Measurements from ENCODE around the gene CC2D2A. TPM values are rescaled to one million over a fixed set of nuclear protein-coding genes. Genes with fewer than 3 reads are reported as not detected.

Gene CC2D2A
- total RNA-seq, 2 donors from 2014 or later, result 2.6 to 8.3 TPM

DNA sequence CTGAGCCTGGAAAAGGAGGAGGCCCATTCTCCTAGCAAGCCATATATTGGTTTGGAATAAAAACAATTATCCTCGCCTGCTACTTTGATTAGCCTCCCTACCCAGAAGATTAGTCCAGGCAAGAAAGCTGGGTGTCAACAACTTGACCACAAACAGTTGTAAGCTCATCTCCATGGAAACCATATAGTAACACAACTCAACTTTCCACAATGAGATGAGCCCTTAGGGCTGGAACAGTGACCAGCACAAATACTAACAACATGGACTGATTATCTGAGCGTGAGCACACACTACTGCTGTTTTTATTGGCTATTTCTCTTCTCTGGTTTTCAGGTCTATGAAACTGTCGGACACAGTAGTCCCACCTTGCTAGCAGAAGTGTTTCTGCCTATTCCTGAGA is 80.8 kb downstream of the CC2D2A start:
- no peak for DNase-seq
- H3K27me3 ChIP-seq, result no peaks in the 10 kb centered on the region
- H3K27ac ChIP-seq, result no peak overlapping the region
- TF ChIP-seq, protein P1, sequence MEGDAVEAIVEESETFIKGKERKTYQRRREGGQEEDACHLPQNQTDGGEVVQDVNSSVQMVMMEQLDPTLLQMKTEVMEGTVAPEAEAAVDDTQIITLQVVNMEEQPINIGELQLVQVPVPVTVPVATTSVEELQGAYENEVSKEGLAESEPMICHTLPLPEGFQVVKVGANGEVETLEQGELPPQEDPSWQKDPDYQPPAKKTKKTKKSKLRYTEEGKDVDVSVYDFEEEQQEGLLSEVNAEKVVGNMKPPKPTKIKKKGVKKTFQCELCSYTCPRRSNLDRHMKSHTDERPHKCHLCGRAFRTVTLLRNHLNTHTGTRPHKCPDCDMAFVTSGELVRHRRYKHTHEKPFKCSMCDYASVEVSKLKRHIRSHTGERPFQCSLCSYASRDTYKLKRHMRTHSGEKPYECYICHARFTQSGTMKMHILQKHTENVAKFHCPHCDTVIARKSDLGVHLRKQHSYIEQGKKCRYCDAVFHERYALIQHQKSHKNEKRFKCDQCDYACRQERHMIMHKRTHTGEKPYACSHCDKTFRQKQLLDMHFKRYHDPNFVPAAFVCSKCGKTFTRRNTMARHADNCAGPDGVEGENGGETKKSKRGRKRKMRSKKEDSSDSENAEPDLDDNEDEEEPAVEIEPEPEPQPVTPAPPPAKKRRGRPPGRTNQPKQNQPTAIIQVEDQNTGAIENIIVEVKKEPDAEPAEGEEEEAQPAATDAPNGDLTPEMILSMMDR (IDR thresholded peaks at IDR 0.05), result no peak
- H3K9me3 ChIP-seq, result no peaks in the 10 kb centered on the region
- intact Hi-C loops (cut with DNase I), result no loop called here
- H3K4me3 ChIP-seq, result no peak overlapping the region
- no peaks in the 10 kb centered on the region for H3K4me1 ChIP-seq
- H3K36me3 ChIP-seq, result no peaks in the 10 kb centered on the region
- H3K9ac ChIP-seq (ENCODE audit: low read depth in 2 of 2, low read length in 2 of 2), result no peak overlapping the region

DNA sequence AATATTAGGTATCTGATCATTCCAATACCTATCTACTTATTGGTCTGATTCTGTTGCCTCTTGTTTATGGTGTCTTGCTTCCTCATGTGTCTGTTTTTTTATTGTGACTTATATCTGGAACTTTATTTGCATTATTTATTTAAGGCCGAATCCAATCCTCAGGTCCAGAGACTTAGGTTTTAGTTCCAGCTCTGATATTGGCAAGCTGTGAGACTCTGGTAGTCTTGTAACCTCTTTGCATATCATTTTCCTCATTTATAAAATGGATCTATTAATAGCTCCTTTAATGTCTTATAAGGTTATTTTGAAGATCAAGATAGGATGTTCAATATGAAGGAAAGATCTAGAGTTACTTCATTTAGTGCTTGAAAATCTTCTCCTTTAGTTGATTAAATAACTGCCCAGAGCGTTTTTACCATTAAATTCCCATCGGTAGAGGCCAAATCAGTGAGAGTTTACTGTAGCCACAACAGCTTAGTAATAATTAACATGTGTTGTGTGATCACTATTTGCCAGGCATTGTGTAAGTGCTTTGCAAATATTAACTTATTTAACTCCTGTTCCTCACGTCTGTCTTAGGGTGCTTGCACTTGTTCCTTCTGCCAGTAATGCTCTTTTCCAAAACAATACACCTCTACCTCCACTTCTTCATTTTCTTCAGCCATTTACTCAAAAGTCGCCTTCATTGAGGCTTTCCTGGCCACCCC is 82.2 kb downstream of the CC2D2A start:
- Histone ChIP-seq H3K27ac (no peak overlapping the region), H3K9me3 (no peaks in the 10 kb centered on the region), H3K4me1 (no peaks in the 10 kb centered on the region), H3K36me3 (no peaks in the 10 kb centered on the region), H3K4me3 (no peak overlapping the region), H3K27me3 (no peaks in the 10 kb centered on the region), H3K9ac (ENCODE audit: low read depth in 2 of 2, low read length in 2 of 2) (no peak overlapping the region)
- no peak for DNase-seq
- intact Hi-C loops (cut with DNase I), result no loop called here
- TF ChIP-seq, protein P1 (IDR thresholded peaks at IDR 0.05), result no peak

DNA sequence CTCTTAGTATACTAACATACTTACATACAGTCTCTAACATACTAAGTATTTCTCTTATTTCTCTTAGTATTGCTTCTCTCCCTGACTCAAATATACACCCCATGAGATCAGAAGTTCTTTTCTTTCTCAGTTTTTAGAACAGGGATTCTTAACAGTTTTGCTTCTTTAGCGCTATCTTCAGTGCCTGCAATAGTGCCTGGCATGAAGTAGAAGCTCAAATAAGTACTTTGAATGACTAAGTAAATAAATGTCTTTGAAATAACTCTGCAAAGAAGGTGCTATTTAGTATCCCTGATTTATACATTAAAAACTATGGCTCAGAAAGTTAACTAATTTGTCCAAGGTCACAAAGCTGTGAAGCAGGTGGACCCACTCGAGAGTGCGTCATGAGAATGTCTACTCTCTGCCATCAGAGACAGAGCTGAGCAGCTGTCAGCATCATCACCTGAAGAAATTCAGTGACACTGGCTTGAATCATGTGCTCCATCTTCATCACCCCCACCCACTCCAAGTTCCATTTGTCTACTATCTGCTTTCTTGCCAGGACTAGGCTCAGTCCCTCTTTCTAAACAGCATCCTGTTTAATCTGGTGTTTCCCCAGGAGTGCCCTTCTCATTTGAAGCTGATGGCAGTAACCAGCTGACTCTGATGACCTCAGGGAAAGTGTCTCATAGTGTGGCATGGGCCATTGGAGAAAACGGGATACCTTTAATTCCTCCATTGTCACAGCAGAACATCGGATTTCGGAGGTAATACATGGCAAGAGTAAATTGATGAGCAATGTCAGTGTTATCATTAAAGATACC is 83.1 kb downstream of the CC2D2A start:
- intact Hi-C loops (cut with DNase I), result no loop called here
- TF ChIP-seq, protein P1 (IDR thresholded peaks at IDR 0.05), result no peak
- no peak for DNase-seq
- no peaks in the 10 kb centered on the region for H3K9me3 ChIP-seq
- H3K4me1 ChIP-seq, result no peaks in the 10 kb centered on the region
- no peaks in the 10 kb centered on the region for H3K27me3 ChIP-seq
- H3K9ac ChIP-seq (ENCODE audit: low read depth in 2 of 2, low read length in 2 of 2), result no peak overlapping the region
- no peak overlapping the region for H3K4me3 ChIP-seq
- no peaks in the 10 kb centered on the region for H3K36me3 ChIP-seq
- no peak overlapping the region for H3K27ac ChIP-seq

DNA sequence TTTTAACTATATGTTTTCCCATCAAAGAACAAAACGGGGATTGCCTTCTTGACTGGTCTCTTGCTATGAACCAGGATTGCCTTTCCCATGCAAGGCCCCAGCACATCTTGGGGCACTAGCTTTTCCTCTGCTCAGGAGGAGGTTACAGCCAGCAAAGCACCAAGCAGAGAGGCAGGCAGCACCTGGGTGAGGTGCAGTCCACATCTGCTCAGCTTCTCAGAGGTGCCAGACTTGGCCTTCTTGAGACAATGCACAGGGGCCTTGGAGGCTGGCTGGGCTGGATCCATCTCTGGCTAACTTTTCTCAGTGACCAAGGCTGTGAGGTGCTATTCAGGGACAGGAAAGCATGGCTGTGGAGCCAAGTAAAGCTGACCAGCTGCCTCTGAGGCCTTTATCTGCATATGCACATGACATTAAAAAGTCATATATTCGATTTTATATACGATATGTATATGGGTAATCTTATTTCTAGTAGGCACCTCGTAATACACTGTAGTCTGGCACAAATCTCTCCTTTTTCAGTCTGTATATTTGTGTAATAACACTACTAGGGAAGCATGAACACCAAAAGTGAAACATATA is 86.9 kb downstream of the CC2D2A start:
- no peak overlapping the region for H3K4me3 ChIP-seq
- intact Hi-C loops (cut with DNase I), result no loop called here
- no peaks in the 10 kb centered on the region for H3K36me3 ChIP-seq
- no peak for DNase-seq
- no peaks in the 10 kb centered on the region for H3K9me3 ChIP-seq
- H3K4me1 ChIP-seq, result no peaks in the 10 kb centered on the region
- H3K27me3 ChIP-seq, result no peaks in the 10 kb centered on the region
- no peak overlapping the region for H3K9ac ChIP-seq (ENCODE audit: low read depth in 2 of 2, low read length in 2 of 2)
- H3K27ac ChIP-seq, result no peak overlapping the region
- TF ChIP-seq, protein P1 (IDR thresholded peaks at IDR 0.05), result no peak

DNA sequence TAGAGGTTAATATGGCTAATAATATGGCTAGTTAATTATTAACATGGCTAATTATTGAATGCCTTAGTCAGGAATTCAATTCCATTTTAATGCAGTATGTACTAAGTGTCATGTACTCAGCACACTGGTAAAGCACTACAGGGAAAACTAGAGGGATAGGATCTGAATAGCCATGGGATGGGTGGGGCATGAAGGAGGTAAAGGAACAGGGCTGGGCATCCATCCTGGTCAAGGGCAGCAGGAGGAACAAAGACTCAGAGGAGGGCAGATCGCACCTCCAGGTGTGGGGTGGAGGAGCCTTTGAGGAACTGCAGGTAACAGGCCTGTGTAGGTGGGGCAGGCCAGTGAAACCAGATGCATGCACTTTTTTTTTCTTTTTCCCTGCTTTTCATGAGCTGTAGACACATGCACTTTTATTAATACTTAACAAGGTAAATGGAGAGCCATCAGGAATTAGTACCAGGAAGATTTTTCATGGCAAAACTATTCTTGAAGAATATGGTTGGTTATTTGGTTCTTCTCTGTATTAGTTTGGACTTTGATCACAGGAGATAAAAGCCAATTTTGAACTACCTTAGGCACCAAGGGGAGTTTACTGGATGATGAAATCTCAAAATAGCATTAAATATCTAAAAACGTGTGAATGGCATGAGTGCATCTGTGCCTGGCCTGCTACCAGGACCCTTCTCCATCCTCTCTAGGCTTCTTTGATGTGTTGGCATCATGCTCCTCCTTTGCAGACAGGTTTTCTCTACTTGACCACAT is 88.3 kb downstream of the CC2D2A start:
- H3K4me1 ChIP-seq, result no peaks in the 10 kb centered on the region
- no peaks in the 10 kb centered on the region for H3K27me3 ChIP-seq
- peak; percentile 50 for DNase-seq
- H3K4me3 ChIP-seq, result no peak overlapping the region
- no peak overlapping the region for H3K27ac ChIP-seq
- intact Hi-C loops (cut with DNase I), result no loop called here
- no peaks in the 10 kb centered on the region for H3K9me3 ChIP-seq
- no peaks in the 10 kb centered on the region for H3K36me3 ChIP-seq
- TF ChIP-seq, protein P1 (IDR thresholded peaks at IDR 0.05), result no peak
- no peak overlapping the region for H3K9ac ChIP-seq (ENCODE audit: low read depth in 2 of 2, low read length in 2 of 2)
